Upper lobe of left lung (tissue), 6 donors: ENCODE results near the gene PHACTR1. TPM values are rescaled to one million over a fixed set of nuclear protein-coding genes. Genes with fewer than 3 reads are reported as not detected.

ENCODE experiments used
- ATAC-seq, 2 donors: fragments of 200-7000 bp; cut with Tn5 transposase; one replicate each; pipeline ENCODE4 v1.9.1; 2022; ENCODE audit warnings: mild to moderate bottlenecking in 2 of 2, moderate library complexity in 2 of 2; ENCODE audit not compliant: low FRiP score in 2 of 2
- DNase-seq, 2 donors: peaks; one replicate each; pipeline ENCODE4 v3.0.0-alpha.2; 2019 to 2020
- H3K27ac ChIP-seq, 4 donors: fragments of 200-600 bp; sonication (generic); one replicate each; pipeline ENCODE4 v1.5.1; 2016 to 2019
- H3K27me3 ChIP-seq, 4 donors: fragments of 200-600 bp; sonication (generic); one replicate each; pipeline ENCODE4 v1.5.1; 2017 to 2019
- H3K36me3 ChIP-seq, 4 donors: fragments of 200-600 bp; sonication (generic); one replicate each; pipeline ENCODE4 v1.5.1; 2016 to 2019
- H3K4me1 ChIP-seq, 4 donors: fragments of 200-600 bp; sonication (generic); one replicate each; pipeline ENCODE4 v1.5.1; 2018 to 2019
- H3K4me3 ChIP-seq, 4 donors: fragments of 200-600 bp; sonication (generic); one replicate each; pipeline ENCODE4 v1.5.1; 2017 to 2019; ENCODE audit warnings: mild to moderate bottlenecking in 2 of 4, moderate library complexity in 1 of 4
- H3K9me3 ChIP-seq, 4 donors: fragments of 200-600 bp; sonication (generic); one replicate each; pipeline ENCODE4 v1.5.1; 2018 to 2019
- EP300 ChIP-seq, 4 donors: sonication (generic); formaldehyde crosslinking; IDR thresholded peaks; one replicate each; pipeline ENCODE4 v1.5.1; 2017; ENCODE audit warnings: antibody characterized with exemption in 4 of 4, control low read depth in 2 of 4
- POLR2A ChIP-seq, 4 donors: fragments of 450-650 bp; IDR thresholded peaks; one replicate each; pipeline ENCODE4 v1.5.1; 2016 to 2017; ENCODE audit warnings: antibody characterized with exemption in 4 of 4, mild to moderate bottlenecking in 2 of 4
- POLR2AphosphoS5 ChIP-seq, 2 donors: sonication (generic); formaldehyde crosslinking; IDR thresholded peaks; one replicate each; pipeline ENCODE4 v1.5.1; 2017; ENCODE audit warnings: antibody characterized with exemption in 2 of 2
- WGBS, 2 donors: methylation state at CpG; one replicate each; pipeline ENCODE4 v1.1.5; 2017 to 2018; 5-methylcytosine and 5-hydroxymethylcytosine counted together
- total RNA-seq, 6 donors: library from RNA; depleted of rRNA in 4 of 6; stranded (reverse); fragments of >200 nt in 4 of 6; gene quantifications; one replicate each; pipeline versions ENCODE4 v1.1.0 to v1.2.1, GENCODE V29; 2016 to 2021
- TF ChIP-seq, protein P1 (sequence below), 6 experiments: fragments of 450-650 bp in 4 of 6; fragments of 200-600 bp in 2 of 6; sonication (generic) in 2 of 6; IDR thresholded peaks; one replicate each; pipeline ENCODE4 v1.5.1; 2016 to 2019; ENCODE audit warnings: antibody characterized with exemption in 6 of 6
- donor health status: DM: no; HTN: no; CAD: no; lungs with moderate emphysema.
- donor health status: DM: no; HTN: yes; CAD: no; lungs with severe emphysema.

PHACTR1 gene
- total RNA-seq, 6 donors from 2014 or later: 63.2 to 121 (median 90.9) TPM

GRCh38 chr6:12836009-12836408 is 119.4 kb downstream of the PHACTR1 start:
- H3K27me3 ChIP-seq: no peaks in the 10 kb centered on the region
- H3K4me3 ChIP-seq: no peak overlapping the region
- no peaks in the 10 kb centered on the region for H3K36me3 ChIP-seq
- H3K9me3 ChIP-seq: peaks cover 0 to 14% (median 9%) of the 10 kb centered on the region in 4 donors
- TF ChIP-seq POLR2A (IDR thresholded peaks at IDR 0.05) (no peak), EP300 (IDR thresholded peaks at IDR 0.05) (no peak), POLR2AphosphoS5 (IDR thresholded peaks at IDR 0.05) (no peak)
- TF ChIP-seq, protein P1, sequence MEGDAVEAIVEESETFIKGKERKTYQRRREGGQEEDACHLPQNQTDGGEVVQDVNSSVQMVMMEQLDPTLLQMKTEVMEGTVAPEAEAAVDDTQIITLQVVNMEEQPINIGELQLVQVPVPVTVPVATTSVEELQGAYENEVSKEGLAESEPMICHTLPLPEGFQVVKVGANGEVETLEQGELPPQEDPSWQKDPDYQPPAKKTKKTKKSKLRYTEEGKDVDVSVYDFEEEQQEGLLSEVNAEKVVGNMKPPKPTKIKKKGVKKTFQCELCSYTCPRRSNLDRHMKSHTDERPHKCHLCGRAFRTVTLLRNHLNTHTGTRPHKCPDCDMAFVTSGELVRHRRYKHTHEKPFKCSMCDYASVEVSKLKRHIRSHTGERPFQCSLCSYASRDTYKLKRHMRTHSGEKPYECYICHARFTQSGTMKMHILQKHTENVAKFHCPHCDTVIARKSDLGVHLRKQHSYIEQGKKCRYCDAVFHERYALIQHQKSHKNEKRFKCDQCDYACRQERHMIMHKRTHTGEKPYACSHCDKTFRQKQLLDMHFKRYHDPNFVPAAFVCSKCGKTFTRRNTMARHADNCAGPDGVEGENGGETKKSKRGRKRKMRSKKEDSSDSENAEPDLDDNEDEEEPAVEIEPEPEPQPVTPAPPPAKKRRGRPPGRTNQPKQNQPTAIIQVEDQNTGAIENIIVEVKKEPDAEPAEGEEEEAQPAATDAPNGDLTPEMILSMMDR (IDR thresholded peaks at IDR 0.05): no peak
- no peak overlapping the region for H3K27ac ChIP-seq
- no peaks in the 10 kb centered on the region for H3K4me1 ChIP-seq
- WGBS, 2 donors: 70 to 74% methylated on average over 2 of the region's 2 CpGs
- DNase-seq: no peak
- no peak for ATAC-seq

DNA sequence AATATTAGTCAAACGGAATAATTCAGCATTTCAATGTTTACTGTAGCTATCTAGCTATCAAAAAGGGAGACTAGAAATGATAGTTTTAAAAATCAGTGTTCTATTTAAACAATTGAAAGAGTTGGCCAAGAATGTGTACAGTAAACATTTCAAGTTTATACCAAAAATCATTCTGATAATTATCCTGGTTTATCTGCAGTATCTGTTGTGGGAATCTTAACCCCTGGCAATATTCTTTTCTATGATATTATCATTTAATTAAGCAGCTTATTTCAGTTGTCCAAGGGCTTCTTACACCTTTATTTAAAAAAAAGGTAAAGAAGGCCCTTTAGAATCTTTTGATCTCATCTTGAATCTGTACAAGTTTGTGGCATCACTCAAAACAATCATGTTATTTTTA is 125.1 kb downstream of the PHACTR1 start:
- DNase-seq (no peak), ATAC-seq (no peak)
- TF ChIP-seq POLR2AphosphoS5 (IDR thresholded peaks at IDR 0.05) (no peak), POLR2A (IDR thresholded peaks at IDR 0.05) (no peak), EP300 (IDR thresholded peaks at IDR 0.05) (no peak)
- TF ChIP-seq, protein P1 (IDR thresholded peaks at IDR 0.05): no peak
- H3K9me3 ChIP-seq: peaks cover 0 to 14% (median 9%) of the 10 kb centered on the region in 4 donors
- H3K4me1 ChIP-seq: no peaks in the 10 kb centered on the region
- no peaks in the 10 kb centered on the region for H3K27me3 ChIP-seq
- H3K36me3 ChIP-seq: no peaks in the 10 kb centered on the region
- 66 to 68% methylated on average over 1 of the region's 1 CpG for WGBS, 2 donors
- no peak overlapping the region for H3K27ac ChIP-seq
- H3K4me3 ChIP-seq: no peak overlapping the region

GRCh38 chr6:12842114-12842513 is 125.5 kb downstream of the PHACTR1 start:
- no peak overlapping the region for H3K27ac ChIP-seq
- H3K4me3 ChIP-seq: no peak overlapping the region
- ATAC-seq (no peak), DNase-seq (no peak)
- no peaks in the 10 kb centered on the region for H3K4me1 ChIP-seq
- H3K27me3 ChIP-seq: no peaks in the 10 kb centered on the region
- H3K9me3 ChIP-seq: peaks cover 0 to 9% (median 8%) of the 10 kb centered on the region in 4 donors
- TF ChIP-seq POLR2A (IDR thresholded peaks at IDR 0.05) (no peak), EP300 (IDR thresholded peaks at IDR 0.05) (no peak), POLR2AphosphoS5 (IDR thresholded peaks at IDR 0.05) (no peak)
- TF ChIP-seq, protein P1 (IDR thresholded peaks at IDR 0.05): no peak
- no peaks in the 10 kb centered on the region for H3K36me3 ChIP-seq

DNA sequence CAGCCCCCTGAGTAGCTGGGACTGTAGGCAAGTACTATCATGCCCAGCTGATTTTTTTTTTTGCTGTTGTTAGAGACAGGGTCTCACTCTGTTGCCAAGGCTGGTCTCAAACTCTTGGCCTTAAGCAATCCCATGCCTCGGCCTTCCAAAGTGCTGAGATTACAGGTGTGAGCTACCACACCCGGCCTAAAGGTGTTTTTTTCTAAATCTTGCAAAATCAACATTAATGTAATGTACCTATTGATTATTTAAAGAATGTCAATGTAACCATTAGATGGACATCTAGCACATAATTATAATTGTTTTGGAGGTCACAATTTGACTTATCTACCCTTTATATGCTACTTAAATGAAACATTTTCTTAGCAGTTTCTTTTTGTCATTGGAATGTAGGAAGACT is 126.1 kb downstream of the PHACTR1 start:
- no peaks in the 10 kb centered on the region for H3K27me3 ChIP-seq
- no peak overlapping the region for H3K27ac ChIP-seq
- DNase-seq: no peak
- H3K9me3 ChIP-seq: peaks cover 0 to 6% (median 5%) of the 10 kb centered on the region in 4 donors
- 91 to 93% methylated on average over 2 of the region's 2 CpGs for WGBS, 2 donors
- H3K4me1 ChIP-seq: no peaks in the 10 kb centered on the region
- TF ChIP-seq POLR2AphosphoS5 (IDR thresholded peaks at IDR 0.05) (no peak), POLR2A (IDR thresholded peaks at IDR 0.05) (no peak), EP300 (IDR thresholded peaks at IDR 0.05) (no peak)
- TF ChIP-seq, protein P1 (IDR thresholded peaks at IDR 0.05): no peak
- no peaks in the 10 kb centered on the region for H3K36me3 ChIP-seq
- H3K4me3 ChIP-seq: no peak overlapping the region
- no peak for ATAC-seq
